NCI-H128 (cell line): ENCODE results near the gene YES1.

ENCODE experiments used
- DNase-seq: peaks from one replicate; lab custom pipeline; 2025; ENCODE audit not compliant: unreplicated experiment; lab: John Stamatoyannopoulos, UW

YES1 gene

GRCh38 chr18:811892-812375 lies at the start of gene YES1:
Gene YES1 (minus strand): TSS chr18:812242. CDS start chr18:756827, 55,415 bp downstream.
- peak; percentile 57 for DNase-seq

- DNase-seq = no peak
Measured at GRCh38 chr18:857986-858385, 45.9 kb upstream of the YES1 start.

GRCh38 chr18:853471-853870 lies 41.4 kb upstream of the YES1 start:
- DNase-seq = no peak

- DNase-seq = no peak
Measured at GRCh38 chr18:850960-851359, 38.9 kb upstream of the YES1 start.

- DNase-seq = no peak
Measured at GRCh38 chr18:849021-849420, 37.0 kb upstream of the YES1 start.

GRCh38 chr18:848062-848861 lies 36.2 kb upstream of the YES1 start:
- no peak for DNase-seq

- no peak for DNase-seq
Measured at GRCh38 chr18:845152-845819, 33.2 kb upstream of the YES1 start.

- no peak for DNase-seq
Measured at GRCh38 chr18:841647-842370, 29.8 kb upstream of the YES1 start.

GRCh38 chr18:840516-840915 lies 28.5 kb upstream of the YES1 start:
- DNase-seq = no peak

- DNase-seq = no peak
Measured at GRCh38 chr18:840023-840408, 28.0 kb upstream of the YES1 start.

GRCh38 chr18:839224-840022 lies 27.4 kb upstream of the YES1 start:
- DNase-seq = peak; percentile 56

- no peak for DNase-seq
Measured at GRCh38 chr18:837922-838321, 25.9 kb upstream of the YES1 start.

- DNase-seq = no peak
Measured at GRCh38 chr18:834082-834720, 22.2 kb upstream of the YES1 start.

GRCh38 chr18:833197-833596 lies 21.2 kb upstream of the YES1 start:
- DNase-seq = no peak

GRCh38 chr18:832085-832681 lies 20.1 kb upstream of the YES1 start:
- no peak for DNase-seq

- DNase-seq = no peak
Measured at GRCh38 chr18:830315-830901, 18.4 kb upstream of the YES1 start.

GRCh38 chr18:829432-829831 lies 17.4 kb upstream of the YES1 start:
- DNase-seq = no peak

- DNase-seq = no peak
Measured at GRCh38 chr18:827093-827677, 15.1 kb upstream of the YES1 start.

- DNase-seq = no peak
Measured at GRCh38 chr18:825891-826585, 14.0 kb upstream of the YES1 start.
